NT2/D1 (cell line): ENCODE measurements around the gene TBC1D5.

Experiments
- DNase-seq: peaks from one replicate; pipeline ENCODE4 v3.0.0-alpha.2; 2011; ENCODE audit warnings: low read depth, low spot score
- H3K27me3 ChIP-seq: 2 replicates; pipeline ENCODE4 v1.6.0; 2011; ENCODE audit warnings: mild to moderate bottlenecking; ENCODE audit not compliant: insufficient read length, insufficient read depth
- H3K36me3 ChIP-seq: 2 replicates; pipeline ENCODE4 v1.6.1; 2011; ENCODE audit warnings: mild to moderate bottlenecking, low read length, mixed read lengths; ENCODE audit not compliant: insufficient read depth, insufficient read length
- H3K4me1 ChIP-seq: 2 replicates; pipeline ENCODE4 v1.5.1; 2011; ENCODE audit not compliant: insufficient read depth, insufficient read length
- H3K4me3 ChIP-seq: 2 replicates; pipeline ENCODE4 v1.5.1; 2011; ENCODE audit warnings: low read depth; ENCODE audit not compliant: insufficient read length
- H3K9ac ChIP-seq: 2 replicates; pipeline ENCODE4 v1.6.0; 2011; ENCODE audit warnings: low read depth; ENCODE audit not compliant: insufficient read length
- H3K9me3 ChIP-seq: 2 replicates; pipeline ENCODE4 v1.5.1; 2011; ENCODE audit warnings: mild to moderate bottlenecking, low read length; ENCODE audit not compliant: insufficient read depth
- SUZ12 ChIP-seq: IDR thresholded peaks from 2 replicates; pipeline ENCODE4 v1.6.1; 2011; ENCODE audit not compliant: insufficient read length, insufficient read depth; ENCODE audit errors: extremely low read depth
- YY1 ChIP-seq: IDR thresholded peaks from 2 replicates; pipeline ENCODE4 v1.6.1; 2011; ENCODE audit not compliant: insufficient read length, insufficient read depth
- ZNF274 ChIP-seq: IDR thresholded peaks from 2 replicates; pipeline ENCODE4 v1.6.1; 2011; ENCODE audit warnings: mild to moderate bottlenecking, low read depth, low read length

TBC1D5 gene

DNA sequence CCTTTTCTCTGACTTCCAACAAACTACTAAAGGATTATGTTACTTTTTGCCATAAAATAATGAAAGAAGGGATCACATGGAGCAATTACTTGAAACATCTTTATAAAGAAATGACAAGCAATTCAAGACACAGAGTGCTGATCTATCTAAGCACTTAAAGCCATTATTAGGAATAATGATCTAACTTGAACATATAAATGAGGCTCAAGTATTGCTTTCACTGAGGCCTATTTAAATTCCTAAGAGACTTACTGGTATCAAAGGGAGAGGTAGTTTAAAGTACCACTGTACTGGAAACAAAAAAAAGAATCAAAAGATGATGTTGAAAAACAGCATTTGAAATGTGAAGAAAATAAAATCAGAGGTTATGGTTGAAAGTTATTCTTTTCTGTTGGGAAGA lies 482.2 kb downstream of the TBC1D5 start:
- TF ChIP-seq SUZ12 (no peak), YY1 (no peak), ZNF274 (no peak)
- Histone ChIP-seq H3K27me3 (no peaks in the 10 kb centered on the region), H3K36me3 (no peaks in the 10 kb centered on the region), H3K4me3 (no peak overlapping the region), H3K4me1 (no peaks in the 10 kb centered on the region), H3K9ac (no peak overlapping the region), H3K9me3 (no peaks in the 10 kb centered on the region)
- no peak for DNase-seq

DNA sequence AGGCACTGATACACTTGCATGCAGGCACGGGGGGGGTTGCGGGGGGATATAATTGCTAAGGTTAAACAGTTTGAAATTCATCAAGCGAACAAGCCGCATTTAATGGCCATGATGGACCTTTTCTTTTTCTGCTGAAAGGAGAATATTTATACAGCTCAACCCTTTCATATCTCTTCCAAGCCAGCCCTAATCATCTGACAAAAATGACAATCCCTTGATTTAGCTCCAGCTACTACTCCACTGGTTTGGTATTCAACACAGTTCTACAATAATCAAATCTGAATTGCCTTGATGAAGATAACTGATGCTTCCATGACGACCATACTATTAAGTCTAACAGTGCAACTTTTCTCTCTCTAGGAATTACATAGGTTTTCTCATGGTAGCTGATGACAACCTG lies 482.7 kb downstream of the TBC1D5 start:
- H3K4me1 ChIP-seq = no peaks in the 10 kb centered on the region
- H3K27me3 ChIP-seq = no peaks in the 10 kb centered on the region
- no peaks in the 10 kb centered on the region for H3K36me3 ChIP-seq
- TF ChIP-seq ZNF274 = no peak
- TF ChIP-seq SUZ12 = no peak
- no peak for TF ChIP-seq YY1
- H3K9me3 ChIP-seq = no peaks in the 10 kb centered on the region
- H3K4me3 ChIP-seq = no peak overlapping the region
- DNase-seq = no peak
- no peak overlapping the region for H3K9ac ChIP-seq

DNA sequence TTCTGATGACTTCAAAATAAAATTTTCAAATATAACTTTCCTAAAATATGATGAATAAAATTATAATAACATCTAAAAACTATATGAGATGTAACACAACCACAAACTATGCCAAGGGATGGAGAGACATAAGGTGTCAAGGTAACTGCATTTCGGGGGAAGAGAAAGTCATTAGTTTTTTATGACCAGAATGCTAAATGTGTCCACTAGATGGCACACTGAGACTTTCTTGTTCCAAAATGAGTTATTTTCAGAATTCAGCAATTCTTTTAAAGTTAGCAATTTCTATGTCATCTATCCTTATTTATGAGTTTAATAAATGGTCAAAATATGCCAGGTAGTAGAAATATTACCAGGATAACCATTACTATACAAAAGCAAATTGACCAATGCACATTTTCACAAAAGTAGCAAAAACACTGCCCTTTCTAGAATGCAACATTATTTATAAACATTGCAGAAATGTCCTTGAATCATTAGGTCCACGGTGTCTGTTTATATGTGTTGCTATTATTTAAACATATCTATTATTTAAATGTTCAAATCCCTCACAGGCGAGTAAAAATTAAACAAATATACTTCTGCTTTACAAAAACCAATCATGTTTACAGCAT lies 483.5 kb downstream of the TBC1D5 start:
- TF ChIP-seq YY1 = no peak
- no peak for TF ChIP-seq SUZ12
- TF ChIP-seq ZNF274 = no peak
- H3K27me3 ChIP-seq = no peaks in the 10 kb centered on the region
- no peaks in the 10 kb centered on the region for H3K36me3 ChIP-seq
- H3K4me3 ChIP-seq = no peak overlapping the region
- H3K4me1 ChIP-seq = no peaks in the 10 kb centered on the region
- no peak overlapping the region for H3K9ac ChIP-seq
- no peaks in the 10 kb centered on the region for H3K9me3 ChIP-seq
- DNase-seq = peak; percentile 35

- Histone ChIP-seq H3K27me3 (no peaks in the 10 kb centered on the region), H3K4me3 (no peak overlapping the region), H3K9me3 (no peaks in the 10 kb centered on the region), H3K4me1 (no peaks in the 10 kb centered on the region), H3K36me3 (no peaks in the 10 kb centered on the region), H3K9ac (no peak overlapping the region)
- TF ChIP-seq YY1 (no peak), SUZ12 (no peak)
- no peak for DNase-seq
Observed at GRCh38 chr3:17257269-17257668, 485.2 kb downstream of the TBC1D5 start.

- Histone ChIP-seq H3K9me3 (no peaks in the 10 kb centered on the region), H3K4me1 (no peaks in the 10 kb centered on the region), H3K27me3 (no peaks in the 10 kb centered on the region), H3K36me3 (no peaks in the 10 kb centered on the region), H3K4me3 (no peak overlapping the region), H3K9ac (no peak overlapping the region)
- TF ChIP-seq ZNF274 = no peak
- TF ChIP-seq YY1 = no peak
- TF ChIP-seq SUZ12 = no peak
- DNase-seq = no peak
Observed at GRCh38 chr3:17243621-17244020, 498.8 kb downstream of the TBC1D5 start.

DNA sequence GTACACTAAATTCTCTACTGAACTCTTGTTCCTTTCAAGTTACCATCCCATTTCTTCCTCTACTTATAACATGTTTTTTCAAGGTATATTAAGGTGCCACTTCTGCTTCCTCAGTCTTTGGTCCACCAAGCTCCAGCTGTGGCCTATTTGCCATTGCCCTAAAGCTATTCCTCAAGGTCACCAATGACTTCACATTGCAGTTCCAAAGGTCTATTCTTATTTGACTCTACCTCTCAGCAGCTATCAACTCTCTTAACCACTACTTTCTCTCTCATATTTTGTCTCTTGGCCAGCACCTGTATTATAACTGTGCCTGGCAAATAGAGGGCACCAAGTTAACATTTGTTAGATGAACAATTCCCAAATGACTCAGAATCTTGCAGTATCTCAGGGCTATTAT lies 503.0 kb downstream of the TBC1D5 start:
- H3K27me3 ChIP-seq = no peaks in the 10 kb centered on the region
- no peak overlapping the region for H3K9ac ChIP-seq
- no peaks in the 10 kb centered on the region for H3K36me3 ChIP-seq
- no peak for TF ChIP-seq ZNF274
- no peak for TF ChIP-seq YY1
- no peak for TF ChIP-seq SUZ12
- no peaks in the 10 kb centered on the region for H3K9me3 ChIP-seq
- no peak for DNase-seq
- H3K4me1 ChIP-seq = no peaks in the 10 kb centered on the region
- H3K4me3 ChIP-seq = no peak overlapping the region

GRCh38 chr3:17238023-17238422 lies 504.4 kb downstream of the TBC1D5 start:
- no peaks in the 10 kb centered on the region for H3K9me3 ChIP-seq
- H3K9ac ChIP-seq = no peak overlapping the region
- H3K4me3 ChIP-seq = no peak overlapping the region
- H3K36me3 ChIP-seq = no peaks in the 10 kb centered on the region
- H3K27me3 ChIP-seq = no peaks in the 10 kb centered on the region
- no peaks in the 10 kb centered on the region for H3K4me1 ChIP-seq
- no peak for DNase-seq
- no peak for TF ChIP-seq YY1
- TF ChIP-seq ZNF274 = no peak
- no peak for TF ChIP-seq SUZ12

DNA sequence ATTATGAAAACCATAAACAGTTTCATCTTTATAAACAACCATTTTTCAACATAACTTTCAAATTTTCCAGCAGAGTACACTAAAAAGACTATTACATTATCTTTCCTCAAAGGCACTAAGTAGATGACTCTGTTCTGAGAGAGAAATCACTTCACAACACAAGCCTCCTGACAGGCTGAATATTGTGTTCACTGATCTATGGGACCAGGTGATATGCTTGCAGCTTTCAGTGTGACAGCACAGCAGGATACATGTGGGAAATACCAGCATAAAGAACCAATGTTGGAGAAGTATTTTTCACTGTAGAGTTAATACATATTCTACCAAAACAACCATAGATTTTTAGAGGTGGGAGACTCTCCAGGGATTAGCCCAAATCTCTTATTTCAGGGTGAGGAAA lies 507.1 kb downstream of the TBC1D5 start:
- Histone ChIP-seq H3K9ac (no peak overlapping the region), H3K27me3 (no peaks in the 10 kb centered on the region), H3K36me3 (no peaks in the 10 kb centered on the region), H3K9me3 (no peaks in the 10 kb centered on the region), H3K4me3 (no peak overlapping the region), H3K4me1 (no peaks in the 10 kb centered on the region)
- DNase-seq = no peak
- no peak for TF ChIP-seq ZNF274
- TF ChIP-seq SUZ12 = no peak
- no peak for TF ChIP-seq YY1
